HG03175 (cell line): ENCODE data around the gene GFOD1.
A peak's percentile ranks its signal among the peaks of the same experiment; 100 is the strongest.

Experiments used
- ATAC-seq: cut with Tn5 transposase; IDR thresholded peaks from one replicate; pipeline ENCODE4 v1.9.1; 2021; ENCODE audit warnings: mild to moderate bottlenecking, moderate library complexity; ENCODE audit not compliant: unreplicated experiment

Gene GFOD1

GRCh38 chr6:13383328-13384163 lies 103.9 kb downstream of the GFOD1 start:
- ATAC-seq = peak; percentile 90

DNA sequence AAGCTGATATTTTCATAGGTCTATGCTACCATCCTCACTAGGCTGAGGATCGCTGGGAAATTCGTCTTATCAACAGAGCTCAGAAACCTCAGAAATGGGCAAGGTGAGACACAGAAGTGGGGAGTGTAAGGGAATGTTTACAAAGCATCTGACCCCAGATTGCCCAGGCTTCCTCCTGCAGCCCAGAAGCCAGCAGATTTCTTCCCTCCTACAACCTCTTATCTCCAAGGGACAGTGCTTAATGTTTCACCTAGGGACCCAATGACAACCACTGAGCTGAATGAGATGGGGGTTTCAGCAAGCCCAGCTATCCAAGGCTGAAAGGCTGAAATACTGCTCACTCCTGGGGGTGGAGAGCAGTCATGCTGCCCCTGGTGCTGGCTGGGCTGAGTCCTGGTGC lies 106.6 kb downstream of the GFOD1 start:
- no peak for ATAC-seq

DNA sequence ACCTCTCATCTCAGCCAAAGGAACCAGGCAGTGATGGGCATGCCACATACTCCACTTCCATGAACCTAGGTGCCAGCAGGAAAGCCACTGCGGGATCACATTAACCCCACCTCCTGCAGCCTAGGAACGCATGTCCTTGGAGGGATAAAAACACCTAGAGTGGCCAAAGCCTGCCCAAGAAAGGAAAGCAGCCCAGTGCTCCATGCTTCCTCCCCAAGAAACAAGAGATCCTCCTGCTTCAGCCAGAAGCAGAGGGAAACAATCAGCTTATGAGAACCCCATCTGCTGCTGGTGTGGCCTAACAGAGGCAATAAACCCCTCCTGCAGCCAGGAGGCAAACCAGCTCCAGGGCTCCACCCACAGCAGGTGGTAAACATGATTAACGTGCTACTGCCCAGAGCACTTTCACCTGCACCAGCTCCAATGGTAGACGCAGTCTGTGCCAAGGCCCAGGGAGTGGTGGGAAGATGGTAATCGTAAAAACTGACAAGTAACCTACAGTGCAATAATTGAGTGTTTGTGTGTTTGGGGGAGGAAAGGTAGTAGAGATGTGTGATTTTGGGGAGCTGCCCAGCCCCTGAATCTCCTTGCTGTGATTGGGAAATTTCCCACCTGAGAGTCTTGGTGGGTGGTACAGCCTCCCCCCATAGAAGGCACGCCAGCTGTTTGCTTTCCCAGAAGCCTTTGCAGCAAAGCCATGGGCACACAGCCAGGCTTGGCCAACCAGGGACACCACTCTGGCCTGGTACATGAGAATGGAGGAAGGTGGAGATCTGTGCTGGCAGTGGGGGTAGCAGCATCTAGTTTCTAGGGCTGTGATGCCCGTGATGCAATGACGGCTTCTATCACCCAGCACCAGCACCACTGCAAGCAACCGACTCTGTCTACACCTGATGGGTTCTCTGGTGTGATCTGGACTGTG lies 108.5 kb downstream of the GFOD1 start:
- no peak for ATAC-seq

DNA sequence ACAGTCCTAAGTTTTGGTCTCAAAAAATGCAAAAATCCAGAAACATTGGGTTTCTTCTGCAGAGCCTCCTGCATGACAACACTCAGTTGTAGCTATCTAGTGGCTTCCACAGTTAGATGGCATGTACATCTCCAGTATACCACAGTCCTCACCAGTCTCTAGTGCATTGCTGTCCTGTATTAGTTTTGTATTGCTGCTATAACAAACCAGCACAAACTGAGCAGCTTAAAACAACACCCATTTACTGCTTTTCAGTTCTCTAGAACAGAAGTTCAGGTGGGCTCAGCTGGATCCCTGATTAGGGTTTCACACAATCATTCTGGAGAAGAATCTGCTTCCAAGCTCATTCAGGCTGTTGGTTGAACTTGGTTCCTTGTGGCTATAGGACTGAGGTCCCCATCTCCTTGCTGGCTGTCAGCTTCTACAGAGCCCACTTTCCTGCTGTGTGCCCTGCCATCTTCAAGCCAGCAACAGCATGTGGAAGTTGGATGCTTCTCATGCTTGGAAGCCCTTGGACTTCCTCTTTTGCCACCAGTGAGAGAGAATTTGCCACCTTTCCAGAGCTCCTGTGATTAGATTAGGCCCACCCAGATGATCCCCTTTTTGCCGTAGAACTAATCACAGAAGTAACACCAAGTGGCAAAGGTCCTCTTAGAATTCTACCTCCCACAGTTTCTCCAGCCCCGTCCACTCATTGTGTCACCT lies 110.2 kb downstream of the GFOD1 start:
- ATAC-seq = no peak

DNA sequence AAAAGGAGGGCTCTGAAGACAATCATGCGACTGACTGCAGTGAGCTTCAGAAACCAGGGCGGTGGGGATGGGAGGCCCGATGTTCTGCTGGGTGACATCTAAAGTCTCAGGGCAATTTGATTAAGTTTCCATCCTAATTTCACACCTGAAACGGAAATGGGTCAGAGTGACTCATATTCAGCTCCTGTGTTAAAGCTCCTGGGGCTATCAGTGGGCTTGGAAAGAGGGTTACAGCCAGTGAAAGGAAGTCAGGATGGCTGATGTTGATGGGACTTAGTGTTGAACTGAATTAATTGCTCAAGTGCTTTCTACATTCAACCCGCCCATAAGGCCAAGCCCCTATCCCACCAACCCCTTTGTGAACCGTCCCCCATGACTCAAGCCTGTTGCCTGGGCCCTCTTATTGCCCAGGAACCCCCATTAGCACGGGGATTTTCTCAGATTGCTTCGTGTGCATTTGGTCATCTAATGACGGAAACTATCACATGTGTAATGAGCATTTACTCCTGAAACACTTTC lies 112.0 kb downstream of the GFOD1 start:
- peak; percentile 79 for ATAC-seq

DNA sequence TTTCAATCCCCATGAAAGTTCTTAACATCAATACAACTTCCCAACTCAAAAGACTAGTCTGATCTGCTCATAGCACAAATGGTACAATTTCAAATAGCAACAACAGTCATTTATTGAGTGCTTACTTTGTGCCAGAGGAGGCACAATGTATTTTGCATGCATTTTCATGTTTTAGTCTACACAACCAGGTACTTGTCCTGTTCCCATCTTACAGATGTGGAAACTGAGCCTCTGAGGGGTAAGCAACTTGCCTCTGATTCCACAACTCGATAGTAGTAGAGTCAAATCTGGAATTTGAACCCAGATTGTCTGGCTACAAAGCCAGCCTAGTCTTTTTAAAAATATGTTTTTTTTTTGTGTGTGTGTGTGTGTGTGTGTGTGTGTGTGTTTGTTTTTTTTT lies 113.5 kb downstream of the GFOD1 start:
- ATAC-seq = no peak

DNA sequence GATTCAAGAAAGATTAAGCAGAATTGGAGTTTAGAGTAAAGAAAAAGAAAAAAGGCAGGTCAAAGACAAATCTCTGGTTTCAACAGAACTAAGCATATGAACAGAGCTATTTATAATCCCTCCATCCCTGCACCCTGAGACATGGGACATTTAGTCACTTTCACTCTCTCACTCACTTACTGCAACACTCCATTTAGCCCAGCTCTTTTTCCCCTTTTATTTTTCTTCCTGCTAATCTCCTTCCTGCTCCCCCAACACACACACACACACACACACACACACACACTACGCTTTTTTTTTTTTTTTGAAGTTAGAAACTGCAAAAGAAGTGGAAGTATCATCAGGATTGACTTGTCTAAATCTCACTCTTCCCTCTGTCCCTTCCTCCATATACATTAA lies 113.9 kb downstream of the GFOD1 start:
- no peak for ATAC-seq

- no peak for ATAC-seq
Observed at GRCh38 chr6:13372688-13373487, 114.5 kb downstream of the GFOD1 start.

- no peak for ATAC-seq
Observed at GRCh38 chr6:13372076-13372475, 115.3 kb downstream of the GFOD1 start.

DNA sequence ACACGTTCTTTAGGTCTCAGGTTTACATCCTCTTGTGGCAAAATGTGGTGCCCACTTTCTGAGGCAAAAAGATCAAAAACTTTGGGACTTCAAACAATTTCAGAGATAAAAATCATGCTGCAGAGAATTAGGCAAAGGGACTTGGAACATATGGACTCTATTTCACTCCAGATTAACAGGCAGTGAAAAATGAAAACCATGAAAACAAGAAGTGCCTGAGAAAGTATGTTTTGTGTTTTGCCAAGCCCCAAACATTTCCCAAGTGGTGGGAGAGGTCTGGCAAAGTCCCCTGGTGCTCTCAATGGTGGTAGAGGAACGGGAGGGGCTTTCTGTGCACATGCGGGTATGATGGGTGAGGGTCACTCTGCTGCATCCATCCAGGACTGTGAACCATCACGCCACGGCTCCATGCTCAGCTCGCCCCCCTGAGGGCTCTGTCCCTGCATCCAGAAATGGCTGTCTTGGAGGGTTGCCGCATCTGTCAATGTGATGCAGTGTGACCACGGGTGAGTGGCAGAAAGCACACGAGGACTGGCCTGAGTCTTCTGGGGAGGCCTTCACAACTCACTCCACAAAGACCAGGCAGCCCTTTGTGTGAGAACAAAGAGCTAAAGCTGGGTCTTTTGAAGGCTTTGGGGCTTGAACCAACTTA lies 115.9 kb downstream of the GFOD1 start:
- ATAC-seq = no peak

GRCh38 chr6:13370623-13371022 lies 116.8 kb downstream of the GFOD1 start:
- no peak for ATAC-seq

DNA sequence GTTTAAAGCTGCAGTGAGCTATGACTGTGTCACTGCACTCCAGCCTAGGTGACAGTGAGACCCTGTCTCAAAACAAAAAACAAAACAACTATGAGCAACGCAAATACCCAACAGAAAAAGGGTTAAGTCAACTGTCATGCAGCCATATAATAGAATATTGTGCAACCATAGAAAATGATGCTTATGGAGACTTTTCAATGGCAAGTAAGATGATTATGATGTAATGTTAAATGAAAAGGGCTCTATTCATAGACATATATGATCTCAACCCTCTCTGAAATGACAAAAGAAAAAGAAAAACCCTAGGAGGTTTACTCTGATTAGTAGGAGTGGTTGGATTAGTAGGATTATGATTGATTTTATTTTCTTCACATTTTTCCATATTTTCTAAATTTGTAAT lies 117.8 kb downstream of the GFOD1 start:
- no peak for ATAC-seq

DNA sequence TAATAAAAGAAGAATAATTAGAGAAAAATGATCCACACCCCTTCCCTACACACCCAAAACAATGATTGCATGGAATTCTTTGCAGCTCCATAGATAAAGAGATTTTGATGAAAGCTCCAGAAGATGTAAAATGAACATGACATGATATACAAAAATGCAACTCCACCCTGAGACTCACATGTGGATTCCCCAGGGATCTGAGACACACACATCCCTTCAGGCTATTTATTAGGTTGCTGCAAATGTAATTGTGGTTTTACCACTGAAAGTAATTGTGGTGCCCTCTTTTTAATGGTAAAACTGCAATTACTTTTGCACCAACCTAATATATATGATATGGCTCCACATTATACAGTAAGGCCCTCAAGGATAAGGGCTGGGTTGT lies 118.7 kb downstream of the GFOD1 start:
- ATAC-seq = no peak

- no peak for ATAC-seq
Observed at GRCh38 chr6:13368079-13368730, 119.2 kb downstream of the GFOD1 start.

DNA sequence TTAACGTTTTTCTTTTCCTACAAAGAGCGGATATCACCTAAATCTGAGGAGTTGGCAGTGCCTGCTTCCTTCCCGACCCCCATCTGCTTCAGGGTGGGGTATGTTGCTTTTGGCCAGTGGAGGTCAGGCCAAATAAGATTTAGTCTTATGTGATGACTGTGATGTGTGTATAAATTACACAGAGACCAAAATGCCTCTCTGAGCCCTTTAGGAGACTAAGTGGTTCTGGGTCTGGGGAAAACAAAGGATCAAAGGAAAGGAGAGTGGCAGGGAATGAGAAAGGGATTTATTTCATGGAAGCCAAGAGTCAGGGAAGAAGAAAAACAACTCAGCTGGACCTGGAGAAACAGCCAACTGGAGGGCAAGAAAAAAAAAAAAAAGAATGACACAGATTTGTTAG lies 120.0 kb downstream of the GFOD1 start:
- ATAC-seq = no peak

- ATAC-seq = no peak
Observed at GRCh38 chr6:13365320-13365719, 122.1 kb downstream of the GFOD1 start.

DNA sequence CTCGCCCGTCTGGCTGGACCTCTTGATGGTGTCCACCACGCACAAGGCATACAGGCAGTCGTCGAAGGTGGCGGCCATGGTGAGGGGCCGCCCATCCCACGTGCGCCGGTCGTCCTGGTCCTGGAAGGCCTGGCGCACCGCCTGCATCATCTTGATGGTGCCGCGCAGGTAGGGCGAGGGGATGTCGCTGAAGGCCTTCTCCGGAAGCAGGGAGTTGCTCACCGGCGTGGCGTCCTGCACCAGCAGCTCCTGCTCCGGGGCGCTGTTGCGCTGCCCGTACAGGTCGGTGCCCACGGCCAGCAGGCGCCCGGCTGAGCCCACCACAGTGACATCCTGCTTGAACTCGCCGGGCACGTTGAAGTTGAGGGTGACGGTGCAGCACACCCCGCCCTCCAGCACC lies 122.6 kb downstream of the GFOD1 start:
- ATAC-seq = no peak

GRCh38 chr6:13362412-13362811 lies 125.0 kb downstream of the GFOD1 start:
- no peak for ATAC-seq
